Fibroblast of mammary gland (primary cell): ENCODE measurements around the gene RELCH.

ENCODE experiments used
- DNase-seq: peaks from one replicate; pipeline ENCODE4 v3.0.0-alpha.2; 2010; ENCODE audit warnings: low read depth
- H3K4me3 ChIP-seq: 2 replicates; pipeline ENCODE4 v1.5.1; 2011; ENCODE audit warnings: low read depth, mild to moderate bottlenecking, low read length, moderate library complexity; ENCODE audit not compliant: control insufficient read depth
- TF ChIP-seq, protein P1 (sequence below): conservative IDR thresholded peaks from 2 replicates; pipeline ENCODE4 v1.5.1; 2011; ENCODE audit warnings: low read depth, low read length, inconsistent platforms; ENCODE audit not compliant: control insufficient read depth, insufficient read depth

RELCH gene

DNA sequence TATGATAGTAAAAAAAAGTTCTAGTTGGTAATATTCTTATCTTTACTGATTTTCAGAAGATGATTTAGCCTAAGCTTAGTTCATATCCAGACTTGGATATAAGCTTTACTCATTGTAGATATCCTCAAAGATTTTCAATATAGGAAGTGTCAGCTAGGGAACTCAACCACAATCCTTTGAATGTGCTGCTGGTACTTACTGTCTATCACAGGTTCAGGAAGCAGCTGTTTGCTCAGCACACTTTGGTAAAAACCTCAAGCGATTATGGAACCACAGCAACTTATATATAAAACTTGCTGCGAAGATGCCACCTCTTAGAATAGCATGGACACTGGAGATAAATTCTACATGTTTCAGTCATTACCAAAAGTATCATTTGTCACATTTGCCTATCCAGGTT is 77.9 kb downstream of the RELCH start:
- DNase-seq = no peak
- H3K4me3 ChIP-seq = no peak overlapping the region
- TF ChIP-seq, protein P1, sequence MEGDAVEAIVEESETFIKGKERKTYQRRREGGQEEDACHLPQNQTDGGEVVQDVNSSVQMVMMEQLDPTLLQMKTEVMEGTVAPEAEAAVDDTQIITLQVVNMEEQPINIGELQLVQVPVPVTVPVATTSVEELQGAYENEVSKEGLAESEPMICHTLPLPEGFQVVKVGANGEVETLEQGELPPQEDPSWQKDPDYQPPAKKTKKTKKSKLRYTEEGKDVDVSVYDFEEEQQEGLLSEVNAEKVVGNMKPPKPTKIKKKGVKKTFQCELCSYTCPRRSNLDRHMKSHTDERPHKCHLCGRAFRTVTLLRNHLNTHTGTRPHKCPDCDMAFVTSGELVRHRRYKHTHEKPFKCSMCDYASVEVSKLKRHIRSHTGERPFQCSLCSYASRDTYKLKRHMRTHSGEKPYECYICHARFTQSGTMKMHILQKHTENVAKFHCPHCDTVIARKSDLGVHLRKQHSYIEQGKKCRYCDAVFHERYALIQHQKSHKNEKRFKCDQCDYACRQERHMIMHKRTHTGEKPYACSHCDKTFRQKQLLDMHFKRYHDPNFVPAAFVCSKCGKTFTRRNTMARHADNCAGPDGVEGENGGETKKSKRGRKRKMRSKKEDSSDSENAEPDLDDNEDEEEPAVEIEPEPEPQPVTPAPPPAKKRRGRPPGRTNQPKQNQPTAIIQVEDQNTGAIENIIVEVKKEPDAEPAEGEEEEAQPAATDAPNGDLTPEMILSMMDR = no peak

DNA sequence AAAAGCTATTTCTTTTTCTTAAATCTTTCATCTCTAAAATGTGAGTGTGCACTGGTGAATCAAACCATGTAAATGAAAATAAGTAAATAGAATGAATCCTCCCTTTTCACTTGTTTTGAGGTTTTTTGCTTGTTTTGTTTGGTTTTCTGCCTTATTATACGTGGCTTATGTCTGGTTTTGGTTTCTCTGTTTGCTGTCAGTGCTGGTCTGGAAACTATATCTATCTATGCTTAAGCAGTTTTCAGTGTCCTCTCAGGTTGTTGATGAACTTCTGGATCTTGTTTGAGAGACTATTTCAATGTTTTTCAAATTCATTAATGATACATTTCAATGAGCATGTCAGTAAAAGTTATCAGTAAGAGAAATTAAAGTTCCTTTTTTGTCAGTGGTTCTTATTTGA is 90.0 kb downstream of the RELCH start:
- H3K4me3 ChIP-seq = no peak overlapping the region
- no peak for DNase-seq
- TF ChIP-seq, protein P1 = no peak

DNA sequence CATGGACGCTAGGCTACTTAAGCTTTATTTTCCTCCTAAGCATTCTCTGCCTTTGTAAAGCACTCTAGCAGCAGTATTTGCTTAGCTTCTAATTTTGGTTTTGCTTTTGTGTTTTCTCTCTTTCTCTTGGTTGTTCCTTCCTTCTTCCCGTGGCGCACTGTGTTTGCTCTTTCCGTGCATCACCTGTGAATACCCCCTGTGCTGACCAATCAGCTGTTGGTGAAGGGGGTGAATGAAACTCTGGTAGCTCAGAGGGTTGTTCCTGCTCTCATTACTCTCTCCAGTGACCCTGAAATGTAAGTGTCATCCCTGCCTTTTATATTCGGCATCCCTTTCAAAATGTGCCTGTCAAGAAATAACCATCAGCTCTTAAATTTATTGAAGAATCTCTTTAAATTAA is 92.5 kb downstream of the RELCH start:
- DNase-seq = no peak
- TF ChIP-seq, protein P1 = no peak
- H3K4me3 ChIP-seq = no peak overlapping the region

DNA sequence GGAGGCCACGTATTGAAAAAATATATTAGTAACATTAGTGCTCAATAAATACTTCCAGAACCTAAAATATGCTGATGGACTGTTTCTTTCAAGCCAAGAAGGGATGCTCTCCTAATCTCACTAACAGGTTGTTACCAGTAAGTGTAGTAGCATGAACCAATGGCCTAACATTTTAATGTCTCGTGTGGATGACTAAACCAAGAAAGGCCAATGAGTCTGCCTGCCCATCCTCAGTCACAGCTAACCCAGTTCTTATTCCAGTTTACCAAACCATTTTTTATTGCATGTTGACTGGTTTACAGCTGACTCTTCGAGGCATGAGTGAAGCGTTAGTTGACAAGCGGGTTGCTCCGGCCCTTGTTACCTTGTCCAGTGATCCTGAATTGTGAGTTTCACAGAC is 93.0 kb downstream of the RELCH start:
- DNase-seq = peak; percentile 2
- no peak overlapping the region for H3K4me3 ChIP-seq
- TF ChIP-seq, protein P1 = no peak

DNA sequence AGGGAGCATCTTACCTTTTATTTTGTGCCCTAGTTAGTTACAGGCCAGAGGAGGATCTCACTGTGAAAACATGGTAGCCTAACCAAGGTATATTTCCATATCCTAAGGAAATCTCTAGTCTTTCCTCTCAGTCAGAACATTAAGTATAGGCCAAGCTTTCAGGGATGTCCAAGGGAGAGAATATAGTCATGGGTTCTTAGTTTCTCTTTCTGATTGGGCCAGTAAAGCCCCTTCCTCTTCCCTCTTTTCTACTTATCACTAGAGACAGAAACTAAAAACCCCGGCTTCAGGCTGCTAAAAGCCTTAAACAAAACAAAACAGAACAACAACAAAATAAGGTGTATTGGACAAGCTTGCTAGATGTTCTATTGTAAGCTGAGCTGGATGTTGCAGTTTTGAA is 93.7 kb downstream of the RELCH start:
- DNase-seq = no peak
- no peak overlapping the region for H3K4me3 ChIP-seq

DNA sequence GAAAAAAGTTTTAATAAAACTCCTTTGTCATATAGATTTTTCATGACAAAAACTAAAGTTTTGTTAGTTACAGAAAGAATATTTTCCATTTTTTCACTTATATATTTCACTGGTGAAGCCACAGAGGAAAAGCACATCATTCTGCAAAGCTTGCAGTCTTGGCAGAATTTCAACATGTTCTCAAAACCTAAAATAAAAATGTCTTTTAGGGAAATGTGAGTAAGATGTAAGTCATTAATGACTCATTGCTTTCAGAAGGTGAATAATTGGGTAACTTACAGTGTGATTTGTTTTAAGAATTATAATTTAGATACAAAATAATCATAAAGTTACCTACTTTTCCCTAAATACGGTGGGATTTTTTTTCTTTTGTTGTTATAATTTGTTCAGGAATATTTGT is 94.6 kb downstream of the RELCH start:
- TF ChIP-seq, protein P1 = no peak
- DNase-seq = peak; percentile 92
- H3K4me3 ChIP-seq = no peak overlapping the region

More for the DNA sequence above, 93.7 kb downstream of the RELCH start:
- TF ChIP-seq, protein P1 = no peak

DNA sequence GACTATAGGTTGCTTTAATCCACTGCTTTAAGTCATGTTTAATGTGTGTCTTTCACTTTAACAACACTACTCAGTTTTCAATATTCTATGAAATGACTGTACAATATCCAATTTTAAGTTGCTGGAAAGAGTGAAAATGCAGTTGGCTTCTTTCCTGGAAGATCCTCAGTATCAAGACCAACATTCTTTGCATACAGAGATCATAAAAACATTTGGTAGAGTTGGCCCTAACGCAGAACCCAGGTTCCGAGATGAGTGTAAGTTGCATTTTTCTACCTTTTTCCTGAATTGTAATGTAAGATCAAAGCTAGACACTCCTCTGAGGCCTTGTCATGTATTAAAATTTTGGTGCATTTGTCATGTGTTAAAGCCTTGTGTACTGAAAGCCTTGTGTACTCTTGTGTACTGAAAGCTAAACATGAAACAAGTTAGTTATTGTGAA is 95.2 kb downstream of the RELCH start:
- peak; percentile 79 for DNase-seq
- no peak overlapping the region for H3K4me3 ChIP-seq

More for the DNA sequence above, 95.2 kb downstream of the RELCH start:
- TF ChIP-seq, protein P1 = no peak
